Measurements from ENCODE around the gene PARVB.

Gene PARVB

GRCh38 chr22:44089717-44090570, 65.8 kb downstream of the PARVB start:
- TF ChIP-seq CTCF (IDR thresholded peaks at IDR 0.05) = no peak

DNA sequence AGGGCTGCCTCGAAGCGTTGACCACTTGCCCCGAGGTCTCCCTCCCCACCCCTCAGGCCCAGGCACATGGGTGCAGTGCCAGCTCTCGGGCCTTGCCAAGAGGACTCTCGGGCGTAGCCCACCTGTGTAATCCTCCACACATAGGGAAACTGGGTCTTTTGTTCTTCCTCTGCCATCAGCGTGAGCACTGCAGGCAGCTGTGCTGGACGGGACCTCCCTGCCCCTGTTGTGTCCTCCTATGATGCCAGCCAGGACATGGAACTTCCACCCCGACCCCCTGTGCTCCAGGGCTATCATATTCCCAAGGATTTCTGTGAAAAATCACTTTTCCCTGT, 66.4 kb downstream of the PARVB start:
- no peak for TF ChIP-seq CTCF (IDR thresholded peaks at IDR 0.05)

DNA sequence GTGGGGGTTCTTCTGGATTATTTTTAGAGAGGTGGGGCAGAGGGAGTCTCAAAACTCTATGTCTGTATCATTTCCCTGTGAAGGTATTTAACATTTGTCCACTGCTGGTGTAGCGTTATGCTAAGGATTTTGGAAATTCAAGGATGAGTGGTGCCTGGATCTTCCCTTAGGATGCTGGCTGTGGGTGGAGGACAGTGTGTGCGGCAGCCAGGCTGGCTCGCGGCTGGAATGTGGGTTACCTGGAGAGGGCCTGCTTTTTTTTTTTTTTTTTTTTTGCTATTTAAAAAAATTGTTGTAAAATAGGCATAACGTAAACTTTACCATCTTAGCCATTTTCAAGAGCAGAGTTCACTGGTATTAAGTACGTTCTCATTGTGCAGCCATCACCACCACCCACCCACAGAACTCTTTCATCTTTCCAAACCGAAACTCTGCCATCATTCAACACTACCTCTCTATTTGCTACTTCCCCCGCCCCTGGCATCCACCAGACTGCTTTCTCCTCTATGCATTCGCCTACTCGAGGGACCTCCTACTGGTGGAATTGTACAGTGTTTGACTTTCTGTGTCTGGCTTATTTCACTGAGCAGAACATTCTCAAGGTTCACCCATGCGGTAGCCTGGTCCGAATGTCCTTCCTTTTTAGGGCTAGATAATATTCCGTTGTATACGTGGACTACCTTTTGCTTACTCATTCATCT, 67.1 kb downstream of the PARVB start:
- no peak for TF ChIP-seq CTCF (IDR thresholded peaks at IDR 0.05)

DNA sequence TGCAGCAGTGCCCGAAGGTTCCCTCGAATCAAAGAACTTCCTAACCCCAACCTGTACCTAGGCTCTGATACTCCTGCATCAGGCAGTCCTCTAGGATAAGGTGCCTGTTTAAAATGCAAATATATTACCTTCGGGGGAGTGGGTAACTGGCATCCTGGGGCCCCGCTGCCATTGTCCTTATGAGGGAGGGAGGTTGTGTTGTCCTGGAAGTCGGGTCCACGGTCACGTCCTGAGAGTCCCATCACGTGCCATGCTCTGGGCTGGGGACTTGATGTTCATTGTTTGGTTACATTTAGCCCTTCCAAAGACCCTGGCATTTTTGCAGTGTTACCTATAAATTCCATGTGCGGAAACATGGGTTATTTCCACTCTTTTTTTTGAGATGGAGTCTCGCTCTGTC, 67.6 kb downstream of the PARVB start:
- no peak for TF ChIP-seq CTCF (IDR thresholded peaks at IDR 0.05)

- TF ChIP-seq CTCF (IDR thresholded peaks at IDR 0.05) = no peak
These were observed 68.6 kb downstream of the PARVB start for GRCh38 chr22:44092636-44093220.

DNA sequence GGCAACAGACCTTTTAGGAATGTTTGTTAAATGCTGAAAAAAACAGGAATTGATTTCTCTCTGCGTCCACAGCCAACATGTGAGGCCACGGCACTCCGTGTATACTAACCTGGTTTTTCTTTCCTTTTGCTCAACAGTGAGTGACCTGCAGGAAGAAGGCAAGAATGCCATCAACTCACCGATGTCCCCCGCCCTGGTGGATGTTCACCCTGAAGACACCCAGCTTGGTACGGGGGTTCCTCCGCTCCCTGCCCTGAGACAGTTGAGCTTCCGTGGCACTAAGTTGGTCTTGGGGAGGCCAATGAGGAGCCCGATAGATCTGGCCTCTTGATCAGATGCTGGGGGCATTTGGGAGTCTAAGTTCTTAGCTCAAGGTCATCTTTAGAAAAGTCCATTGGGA, 69.7 kb downstream of the PARVB start:
- no peak for TF ChIP-seq CTCF (IDR thresholded peaks at IDR 0.05)

GRCh38 chr22:44094751-44095302, 70.7 kb downstream of the PARVB start:
- TF ChIP-seq CTCF (IDR thresholded peaks at IDR 0.05) = no peak
